ENCODE results near the gene N4BP2L1. TPM values are rescaled to one million over a fixed set of nuclear protein-coding genes. Genes with fewer than 3 reads are reported as not detected.
"Not testable (repeated sequence)": the region's sequence is repeated elsewhere in the genome, so short reads cannot be mapped to it uniquely, and the experiment has no call there.

Gene N4BP2L1
- polyA plus RNA-seq, 3 donors: 19.3 to 22.5 (median 19.7) TPM

DNA sequence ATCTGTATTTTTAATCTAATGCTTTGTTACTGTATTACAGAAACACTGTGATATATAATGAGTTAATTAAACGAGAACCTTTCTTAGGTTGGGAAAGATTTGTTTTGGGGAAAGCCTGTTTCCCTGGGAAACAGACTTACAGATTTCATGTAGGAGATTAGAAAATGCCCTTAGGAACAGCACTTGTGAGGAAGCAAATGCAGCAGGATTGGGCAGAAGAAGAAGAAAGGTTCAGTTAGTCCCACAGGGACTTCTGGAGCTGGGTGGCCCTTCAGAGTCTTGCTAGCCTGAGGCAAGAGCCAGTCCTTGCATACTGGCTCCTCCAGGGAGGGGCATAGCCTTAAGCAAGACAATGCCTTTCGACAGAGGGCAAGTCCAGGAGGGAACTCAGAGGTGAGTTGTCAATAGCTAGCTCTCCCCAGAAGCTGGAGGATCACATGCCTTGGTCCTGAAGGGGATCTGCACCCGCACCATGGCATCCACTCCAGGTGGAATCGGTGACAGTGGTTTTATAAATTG lies 36.8 kb downstream of the N4BP2L1 start:
- DNase-seq (ENCODE audit: low read depth in 3 of 3, low spot score in 2 of 3): no peak

DNA sequence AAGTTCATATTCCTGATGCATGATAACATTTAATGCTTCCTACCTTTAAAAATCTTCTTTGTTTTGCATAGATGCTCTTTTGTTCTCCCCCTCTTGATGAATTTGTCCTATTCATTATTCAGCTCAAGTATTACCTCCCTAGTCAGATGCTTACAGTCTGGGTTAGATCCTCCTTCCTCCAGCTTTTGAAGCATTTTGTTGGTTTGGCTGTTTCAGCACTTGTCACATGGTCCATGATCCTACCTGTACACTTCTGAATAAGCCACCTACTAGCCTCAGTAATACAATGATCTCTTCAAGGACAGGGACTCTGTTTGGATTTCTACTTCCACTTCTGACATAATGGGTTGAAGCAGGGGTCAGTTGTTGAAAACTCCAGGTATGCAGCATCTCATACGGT lies 37.4 kb downstream of the N4BP2L1 start:
- DNase-seq (ENCODE audit: low read depth in 3 of 3, low spot score in 2 of 3): no peak

DNA sequence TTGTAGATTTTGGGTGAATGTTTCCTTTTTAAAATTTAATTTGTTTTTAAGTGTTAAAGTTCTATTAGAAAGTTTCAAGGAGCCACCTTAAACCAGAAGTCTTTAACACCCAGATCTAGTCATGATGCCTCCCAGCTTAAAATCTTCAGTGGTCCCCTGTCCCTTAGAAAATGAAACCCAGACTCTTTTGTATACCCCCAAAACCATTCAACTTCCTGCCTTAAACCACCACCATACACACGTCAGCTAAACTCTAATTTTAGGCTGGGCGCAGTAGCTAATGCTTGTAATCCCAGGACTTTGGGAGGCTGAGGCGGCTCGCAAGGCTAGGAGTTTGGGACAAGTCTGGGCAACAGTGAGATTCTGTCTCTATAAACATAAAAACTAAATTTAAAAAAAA lies 37.9 kb downstream of the N4BP2L1 start:
- no peak for DNase-seq (ENCODE audit: low read depth in 3 of 3, low spot score in 2 of 3)

DNA sequence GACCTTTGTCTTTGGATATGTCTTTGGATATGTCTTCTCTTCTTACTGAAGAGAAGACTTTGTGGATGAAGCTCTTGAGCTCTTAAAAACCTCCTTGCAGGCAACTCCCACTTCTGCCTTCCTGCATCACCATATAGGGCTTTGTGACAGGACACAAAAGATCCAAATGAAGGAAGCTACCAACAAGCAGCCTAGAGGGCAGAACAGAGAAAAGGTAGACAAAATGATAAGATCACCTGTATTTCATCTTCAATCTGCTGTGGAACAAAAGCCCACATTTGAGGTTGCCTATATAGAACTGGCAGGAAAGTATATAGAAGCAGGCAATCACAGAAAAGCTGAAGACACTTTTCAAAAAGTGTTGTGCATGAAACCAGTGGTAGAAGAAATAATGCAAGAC lies 42.5 kb downstream of the N4BP2L1 start:
- no peak for DNase-seq (ENCODE audit: low read depth in 3 of 3, low spot score in 2 of 3)

DNA sequence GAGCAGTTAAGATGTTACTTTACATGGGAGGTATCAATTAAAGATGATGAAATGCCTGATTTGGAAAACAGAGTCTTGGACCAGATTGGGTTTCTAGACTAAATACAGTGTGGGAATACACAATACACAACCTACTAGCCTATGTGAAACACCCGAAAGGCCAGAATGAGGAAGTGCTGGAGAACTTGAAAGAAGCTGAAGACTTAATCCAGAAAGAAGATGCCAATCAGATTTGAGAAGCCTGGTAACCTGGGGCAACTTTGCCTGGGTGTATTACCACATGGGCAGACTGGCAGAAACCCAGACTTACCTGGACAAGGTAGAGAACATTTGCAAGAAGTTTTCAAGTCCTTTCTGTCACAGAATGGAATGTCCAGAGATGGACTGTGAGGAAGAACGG lies 43.2 kb downstream of the N4BP2L1 start:
- DNase-seq (ENCODE audit: low read depth in 3 of 3, low spot score in 2 of 3): no peak

DNA sequence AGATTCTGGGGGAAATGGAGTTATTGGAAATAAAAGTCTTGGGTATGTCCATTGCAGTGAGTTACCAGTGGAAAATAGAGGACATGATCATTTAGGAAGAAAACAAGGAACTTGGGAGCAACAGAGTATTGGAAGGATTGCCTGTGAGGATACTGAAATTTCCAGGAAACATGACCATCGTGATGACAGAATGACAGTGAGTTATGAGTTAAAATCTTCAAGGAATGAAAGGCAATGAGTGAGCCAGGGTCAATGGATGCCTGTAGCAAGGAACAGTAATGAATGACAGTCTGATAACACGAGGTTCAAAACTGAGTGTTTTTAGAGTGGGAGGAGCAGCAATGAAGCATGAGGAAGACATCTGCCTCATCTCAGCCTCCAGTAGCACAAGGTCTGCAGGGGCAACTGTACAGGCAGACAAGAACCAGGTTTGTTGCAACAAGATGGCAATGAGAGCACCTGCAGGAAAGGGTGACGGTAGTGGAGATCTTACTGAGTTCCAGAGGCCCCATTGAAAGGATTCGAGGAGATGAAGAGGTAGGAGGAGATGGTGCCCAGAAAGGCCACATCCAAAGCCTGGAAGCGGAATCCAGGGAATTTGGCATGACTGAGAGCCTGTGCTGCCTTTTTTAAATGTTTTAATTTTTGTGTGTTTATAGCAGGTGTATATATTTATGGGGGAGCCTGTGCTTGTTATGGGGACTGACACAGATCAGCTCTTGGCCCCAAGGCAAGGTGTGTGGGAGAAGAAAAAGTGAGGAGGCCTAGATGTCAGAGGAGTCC lies 43.9 kb downstream of the N4BP2L1 start:
- DNase-seq (ENCODE audit: low read depth in 3 of 3, low spot score in 2 of 3): no peak

DNA sequence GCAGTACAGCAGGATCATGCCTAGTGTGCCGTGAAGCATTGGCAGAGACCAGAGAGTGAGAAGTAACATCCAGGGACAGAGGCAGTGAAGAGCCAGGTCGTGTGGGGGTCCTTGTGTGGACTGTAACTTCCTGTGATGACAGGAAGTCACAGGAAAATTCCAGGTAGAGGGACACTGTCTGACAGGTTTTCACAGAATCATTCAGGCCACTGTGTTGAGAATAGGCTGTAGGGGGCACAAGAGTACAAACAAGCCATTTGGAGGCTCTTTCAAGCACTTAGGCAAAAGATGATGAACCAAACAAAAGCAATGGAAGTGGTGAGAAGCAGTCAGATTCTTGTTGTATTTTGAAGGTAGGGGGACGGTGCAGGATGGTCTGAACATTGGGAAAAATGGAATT lies 46.4 kb downstream of the N4BP2L1 start:
- DNase-seq (ENCODE audit: low read depth in 3 of 3, low spot score in 2 of 3): peak in 1 of 3 donors; percentile 10

DNA sequence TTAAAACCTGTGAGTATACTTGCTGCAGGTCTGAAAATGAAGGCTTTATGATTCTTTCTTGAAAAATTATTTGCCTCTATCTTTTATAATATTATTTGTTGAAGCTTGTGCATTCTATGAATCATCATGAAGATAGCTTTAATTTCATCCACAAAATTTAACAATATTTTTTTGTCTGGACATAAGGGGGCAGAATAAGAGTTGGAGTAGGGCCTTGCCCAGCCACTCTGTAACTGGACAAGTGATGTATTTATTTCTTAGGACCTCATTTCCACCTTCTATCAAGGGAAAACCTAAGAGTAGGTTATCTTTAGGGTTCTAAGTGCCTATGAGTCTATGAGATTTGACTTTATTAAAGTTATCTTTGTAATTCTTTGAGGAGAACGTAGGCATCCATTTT lies 49.9 kb downstream of the N4BP2L1 start:
- no peak for DNase-seq (ENCODE audit: low read depth in 3 of 3, low spot score in 2 of 3)

DNA sequence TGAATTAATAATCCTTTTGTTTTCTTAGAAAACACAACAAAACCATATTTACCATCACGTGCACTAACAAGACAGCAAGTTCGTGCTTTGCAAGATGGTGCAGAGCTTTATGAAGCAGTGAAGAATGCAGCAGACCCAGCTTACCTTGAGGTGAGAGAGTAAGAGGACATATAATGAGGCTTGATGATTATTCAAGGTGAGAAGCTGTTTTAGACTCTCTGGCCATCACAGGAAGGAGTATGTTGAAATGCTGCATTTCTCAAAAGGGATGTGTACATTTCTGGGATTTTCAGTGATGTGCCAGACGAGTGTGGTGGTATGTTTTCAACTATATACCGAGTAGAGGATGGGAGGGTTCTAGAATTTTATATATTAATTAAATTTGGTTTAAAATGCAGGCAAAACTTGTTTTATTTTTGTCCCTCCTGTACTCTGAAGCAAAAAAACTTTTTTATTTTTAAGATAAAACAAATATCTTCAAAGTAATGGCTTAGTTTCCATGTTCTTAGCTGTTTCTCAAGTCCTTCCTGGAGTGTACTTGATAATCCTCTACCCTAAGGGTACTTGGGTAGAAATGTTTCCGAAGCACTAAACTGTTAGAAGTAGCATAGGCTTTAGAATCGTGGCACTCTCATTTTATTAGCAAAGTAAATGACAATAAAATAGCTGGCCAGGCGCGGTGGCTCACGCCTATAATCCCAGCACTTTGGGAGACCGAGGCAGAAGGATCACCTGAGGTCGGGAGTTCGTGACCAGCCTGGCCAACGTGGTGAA lies 51.1 kb downstream of the N4BP2L1 start:
- no peak for DNase-seq (ENCODE audit: low read depth in 3 of 3, low spot score in 2 of 3)

DNA sequence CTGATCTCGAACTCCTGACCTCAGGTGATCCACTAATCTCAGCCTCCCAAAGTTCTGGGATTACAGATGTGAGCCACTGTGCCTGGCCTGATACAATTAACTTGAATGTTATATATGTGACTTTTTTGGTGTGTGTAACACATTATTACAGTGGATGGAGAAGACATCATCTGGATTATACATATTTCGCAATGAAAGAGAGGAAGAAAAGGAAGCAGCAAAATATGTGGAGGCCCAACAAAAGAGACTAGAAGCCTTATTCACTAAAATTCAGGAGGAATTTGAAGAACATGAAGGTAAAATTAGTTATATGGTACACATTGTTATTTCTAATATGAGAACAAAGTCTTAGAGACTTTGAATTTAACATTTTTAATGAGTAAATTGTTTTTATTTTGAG lies 57.1 kb downstream of the N4BP2L1 start:
- DNase-seq (ENCODE audit: low read depth in 3 of 3, low spot score in 2 of 3): no peak

DNA sequence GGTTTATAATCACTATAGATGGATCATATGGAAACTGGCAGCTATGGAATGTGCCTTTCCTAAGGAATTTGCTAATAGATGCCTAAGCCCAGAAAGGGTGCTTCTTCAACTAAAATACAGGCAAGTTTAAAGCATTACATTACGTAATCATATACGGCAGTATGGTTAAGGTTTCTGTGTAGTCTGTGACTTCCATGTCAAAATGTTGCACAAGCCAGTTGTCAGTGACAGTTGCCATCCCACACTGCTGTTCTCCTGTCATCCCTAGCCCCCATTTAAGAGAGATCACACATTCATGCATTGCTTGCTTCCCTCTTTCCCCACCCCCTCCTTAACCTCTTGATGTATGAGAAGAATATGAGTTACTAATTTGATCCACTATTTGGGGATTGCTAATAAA lies 65.4 kb downstream of the N4BP2L1 start:
- no peak for DNase-seq (ENCODE audit: low read depth in 3 of 3, low spot score in 2 of 3)

DNA sequence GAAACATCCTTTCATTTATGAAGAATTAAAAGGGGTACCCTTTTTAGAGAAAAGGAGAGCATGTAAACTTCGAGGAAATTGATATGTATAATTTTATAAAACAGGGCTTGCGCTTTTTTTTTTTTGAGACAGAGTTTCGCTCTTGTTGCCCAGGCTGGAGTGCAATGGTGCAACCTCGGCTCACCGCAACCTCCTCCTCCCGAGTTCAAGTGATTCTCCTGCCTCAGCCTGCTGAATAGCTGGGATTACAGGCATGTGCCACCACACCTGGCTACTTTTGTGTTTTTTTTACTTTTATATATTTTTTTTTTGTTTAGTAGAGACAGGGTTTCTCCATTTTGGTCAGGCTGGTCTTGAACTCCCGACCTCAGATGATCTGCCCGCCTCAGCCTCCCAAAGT lies 72.0 kb downstream of the N4BP2L1 start:
- DNase-seq (ENCODE audit: low read depth in 3 of 3, low spot score in 2 of 3): not testable (repeated sequence)

DNA sequence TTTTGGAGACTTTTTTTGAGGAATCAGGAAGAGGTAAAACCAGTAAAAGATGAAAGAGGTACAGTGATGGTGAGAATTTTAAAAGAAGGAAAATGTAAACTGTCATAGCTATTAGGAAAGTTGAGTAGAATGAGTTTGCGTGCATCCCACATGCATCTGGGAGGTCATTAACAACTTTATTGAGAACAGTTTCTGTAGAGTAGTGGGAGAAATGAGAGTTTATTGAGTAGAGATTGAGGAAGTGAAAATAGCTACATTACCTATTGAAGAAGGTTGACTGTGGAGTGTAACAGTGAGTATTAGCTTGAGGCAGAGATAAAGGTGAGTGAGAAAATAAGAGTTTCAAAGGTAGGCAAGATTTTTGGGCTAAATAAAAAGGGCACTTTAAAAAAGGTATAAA lies 73.9 kb downstream of the N4BP2L1 start:
- no peak for DNase-seq (ENCODE audit: low read depth in 3 of 3, low spot score in 2 of 3)

DNA sequence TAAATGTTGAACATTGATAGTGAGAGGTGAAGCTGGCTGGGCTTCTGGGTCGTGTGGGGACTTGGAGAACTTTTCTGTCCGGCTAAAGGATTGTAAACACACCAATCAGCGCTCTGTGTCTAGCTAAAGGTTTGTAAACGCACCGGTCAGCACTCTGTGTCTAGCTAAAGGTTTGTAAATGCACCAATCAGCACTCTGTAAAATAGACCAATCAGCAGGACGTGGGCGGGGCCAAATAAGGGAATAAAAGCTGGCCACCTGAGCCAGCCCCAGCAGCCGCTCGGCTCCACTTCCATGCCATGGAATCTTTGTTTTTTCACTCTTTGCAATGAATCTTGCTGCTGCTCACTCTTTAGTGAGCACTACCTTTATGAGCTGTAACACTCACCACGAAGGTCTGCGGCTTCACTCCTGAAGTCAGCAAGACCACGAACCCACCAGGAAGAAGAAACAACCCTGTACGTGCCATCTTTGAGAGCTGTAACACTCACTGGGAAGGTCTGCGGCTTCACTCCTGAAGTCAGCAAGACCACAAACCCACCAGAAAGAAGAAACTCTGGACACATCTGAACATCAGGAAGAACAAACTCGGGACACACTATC lies 77.0 kb downstream of the N4BP2L1 start:
- DNase-seq (ENCODE audit: low read depth in 3 of 3, low spot score in 2 of 3): not testable (repeated sequence)

Other genes with a start within 250 kb of the N4BP2L1 start
- gene ZAR1L, start 112.8 kb downstream of the N4BP2L1 start, polyA plus RNA-seq (ENCODE audit: insufficient read length in 3 of 3): not detected
- 1 to 10 TPM; 7.3 to 9.6 (median 8.6) TPM for gene BRCA2, start 112.6 kb downstream of the N4BP2L1 start, polyA plus RNA-seq (ENCODE audit: insufficient read length in 3 of 3)
- 100 to 1,000 TPM; 149 to 164 (median 164) TPM for gene N4BP2L2, start 110.7 kb upstream of the N4BP2L1 start, polyA plus RNA-seq (ENCODE audit: insufficient read length in 3 of 3)
- gene PDS5B, start 158.3 kb upstream of the N4BP2L1 start, polyA plus RNA-seq (ENCODE audit: insufficient read length in 3 of 3): 10 to 100 TPM; 74.3 to 79.2 (median 78.0) TPM